Activated CD4-positive, alpha-beta memory T cell treated with anti-CD3 and anti-CD28 coated beads for 36 hours (primary cell): Measurements from ENCODE around the gene SH3PXD2A. TPM values are rescaled to one million over a fixed set of nuclear protein-coding genes. Genes with fewer than 3 reads are reported as not detected.

Experiments
- CTCF ChIA-PET: fragments of 350-600 bp; sonication (Branson Sonifier 250); formaldehyde crosslinking; loops from one replicate; lab custom pipeline; 2021; ENCODE audit warnings: antibody characterized with exemption, inconsistent platforms; lab: Charles Lee
- POLR2A ChIA-PET: fragments of 350-600 bp; sonication (Branson Sonifier 250); formaldehyde crosslinking; loops from one replicate; lab custom pipeline; 2021; ENCODE audit warnings: antibody characterized with exemption; lab: Charles Lee
- DNase-seq: peaks from one replicate; pipeline ENCODE4 v3.0.0-alpha.2; 2020
- H3K27ac Mint-ChIP-seq: one replicate; pipeline ENCODE4 v1.8.0; 2021; ENCODE audit warnings: mixed read lengths
- H3K27me3 Mint-ChIP-seq: one replicate; pipeline ENCODE4 v1.8.0; 2021; ENCODE audit warnings: mixed read lengths
- H3K36me3 Mint-ChIP-seq: one replicate; pipeline ENCODE4 v1.8.0; 2021; ENCODE audit warnings: mixed read lengths
- H3K4me1 Mint-ChIP-seq: one replicate; pipeline ENCODE4 v1.8.0; 2021; ENCODE audit warnings: low read depth, mixed read lengths
- H3K4me3 Mint-ChIP-seq: one replicate; pipeline ENCODE4 v1.8.0; 2021; ENCODE audit warnings: mild to moderate bottlenecking, mixed read lengths
- H3K9me3 Mint-ChIP-seq: one replicate; pipeline ENCODE4 v1.8.0; 2021; ENCODE audit warnings: mixed read lengths
- intact Hi-C: fragments of 100-400 bp; cut with micrococcal nuclease; formaldehyde crosslinking; loops from one replicate; pipeline ENCODE4 v1.15.1; 2023
- total RNA-seq, 2 experiments: library from RNA; stranded (reverse); gene quantifications; one replicate each; pipeline ENCODE4 v1.2.3, GENCODE V29; 2021

The SH3PXD2A gene
- total RNA-seq, 2 experiments from 2014 or later, result 10.0 to 10.3 TPM

DNA sequence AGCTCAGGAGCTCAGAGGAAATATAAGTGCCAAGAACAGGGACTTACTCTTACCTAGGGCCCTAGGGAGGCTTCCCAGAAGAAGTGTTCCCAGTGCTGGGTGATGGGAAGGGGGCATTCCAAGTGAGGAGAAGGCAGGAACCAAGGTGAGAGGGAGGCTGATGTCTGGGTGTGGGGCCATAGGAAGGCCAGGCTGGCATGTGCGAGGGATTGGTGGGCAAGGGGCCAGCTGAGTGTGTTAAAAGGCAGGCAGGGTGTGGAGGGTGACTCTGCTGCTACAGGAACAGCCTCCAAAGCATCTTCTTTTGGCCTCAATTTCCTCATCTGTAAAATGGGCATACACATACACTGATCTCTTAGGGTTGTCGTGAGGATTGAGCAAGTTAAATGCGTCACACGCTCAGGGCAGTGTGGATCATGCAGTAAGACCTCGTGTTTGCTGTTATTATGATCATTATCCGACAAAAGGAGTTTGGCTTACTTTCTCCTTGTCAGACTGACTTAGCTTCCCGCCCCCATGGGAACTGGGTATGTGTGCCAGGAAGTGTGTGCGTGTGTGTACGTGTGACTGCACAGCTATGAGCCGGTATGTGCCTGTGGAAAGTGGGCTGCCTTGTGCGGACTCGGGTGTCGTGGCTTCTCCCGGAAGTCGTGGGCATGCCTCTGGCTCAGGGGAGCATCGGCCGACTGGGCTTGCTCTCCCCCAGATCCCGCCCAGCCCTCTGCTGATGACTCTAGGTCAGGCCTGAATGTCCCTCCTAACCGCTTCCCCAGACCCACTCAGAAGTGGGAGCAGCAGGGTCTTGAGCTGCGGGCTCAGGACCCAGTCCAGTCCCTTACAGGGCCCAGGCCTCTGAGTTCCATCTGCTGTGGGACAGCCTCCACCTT is 302.3 kb downstream of the SH3PXD2A start:
- no peaks in the 10 kb centered on the region for H3K9me3 Mint-ChIP-seq
- ChIA-PET CTCF (interaction anchor here (0.7 to 2.1 kb wide), 4 partner anchors 10 to 40 kb away, joined by 3 to 12 read pairs (median 6); no protein-coding TSS in a partner anchor), POLR2A (no interaction called here)
- no peak overlapping the region for H3K4me3 Mint-ChIP-seq
- peaks cover 16% of the 10 kb centered on the region for H3K4me1 Mint-ChIP-seq
- peaks cover 10% of the 10 kb centered on the region for H3K27me3 Mint-ChIP-seq
- H3K36me3 Mint-ChIP-seq, result no peaks in the 10 kb centered on the region
- no peak overlapping the region for H3K27ac Mint-ChIP-seq
- intact Hi-C loops, result no loop called here
- DNase-seq, result no peak

- H3K9me3 Mint-ChIP-seq, result no peaks in the 10 kb centered on the region
- no peak overlapping the region for H3K27ac Mint-ChIP-seq
- intact Hi-C loops, result no loop called here
- peaks cover 16% of the 10 kb centered on the region for H3K4me1 Mint-ChIP-seq
- POLR2A ChIA-PET, result no interaction called here
- no peak for DNase-seq
- no peak overlapping the region for H3K4me3 Mint-ChIP-seq
- H3K27me3 Mint-ChIP-seq, result peaks cover 9% of the 10 kb centered on the region
- CTCF ChIA-PET, result interaction anchor here (1.3 to 2.1 kb wide), 3 partner anchors 9 to 41 kb away, joined by 3 to 12 read pairs (median 8); no protein-coding TSS in a partner anchor
- H3K36me3 Mint-ChIP-seq, result no peaks in the 10 kb centered on the region
These were observed 303.5 kb downstream of the SH3PXD2A start for GRCh38 chr10:103551619-103552602.

GRCh38 chr10:103550229-103550628 is 305.1 kb downstream of the SH3PXD2A start:
- H3K27ac Mint-ChIP-seq, result no peak overlapping the region
- intact Hi-C loops, result no loop called here

GRCh38 chr10:103549349-103549685 is 306.1 kb downstream of the SH3PXD2A start:
- Mint-ChIP-seq H3K4me1 (peaks cover 10% of the 10 kb centered on the region), H3K36me3 (no peaks in the 10 kb centered on the region), H3K27ac (no peak overlapping the region), H3K9me3 (no peaks in the 10 kb centered on the region), H3K4me3 (no peak overlapping the region), H3K27me3 (peaks cover 3% of the 10 kb centered on the region)
- ChIA-PET CTCF (interaction anchor here (0.9 to 1.4 kb wide), 2 partner anchors 14 to 15 kb away, joined by 3 read pairs; no protein-coding TSS in a partner anchor), POLR2A (no interaction called here)
- intact Hi-C loops, result no loop called here
- no peak for DNase-seq

More at GRCh38 chr10:103550229-103550628, 305.1 kb downstream of the SH3PXD2A start:
- H3K9me3 Mint-ChIP-seq, result no peaks in the 10 kb centered on the region
- H3K4me1 Mint-ChIP-seq, result peaks cover 16% of the 10 kb centered on the region
- no peak overlapping the region for H3K4me3 Mint-ChIP-seq
- ChIA-PET CTCF (interaction anchor here (0.9 kb wide), 1 partner anchor 13 kb away, joined by 3 read pairs; no protein-coding TSS in a partner anchor), POLR2A (no interaction called here)
- H3K27me3 Mint-ChIP-seq, result peaks cover 9% of the 10 kb centered on the region
- no peaks in the 10 kb centered on the region for H3K36me3 Mint-ChIP-seq
- DNase-seq, result no peak

DNA sequence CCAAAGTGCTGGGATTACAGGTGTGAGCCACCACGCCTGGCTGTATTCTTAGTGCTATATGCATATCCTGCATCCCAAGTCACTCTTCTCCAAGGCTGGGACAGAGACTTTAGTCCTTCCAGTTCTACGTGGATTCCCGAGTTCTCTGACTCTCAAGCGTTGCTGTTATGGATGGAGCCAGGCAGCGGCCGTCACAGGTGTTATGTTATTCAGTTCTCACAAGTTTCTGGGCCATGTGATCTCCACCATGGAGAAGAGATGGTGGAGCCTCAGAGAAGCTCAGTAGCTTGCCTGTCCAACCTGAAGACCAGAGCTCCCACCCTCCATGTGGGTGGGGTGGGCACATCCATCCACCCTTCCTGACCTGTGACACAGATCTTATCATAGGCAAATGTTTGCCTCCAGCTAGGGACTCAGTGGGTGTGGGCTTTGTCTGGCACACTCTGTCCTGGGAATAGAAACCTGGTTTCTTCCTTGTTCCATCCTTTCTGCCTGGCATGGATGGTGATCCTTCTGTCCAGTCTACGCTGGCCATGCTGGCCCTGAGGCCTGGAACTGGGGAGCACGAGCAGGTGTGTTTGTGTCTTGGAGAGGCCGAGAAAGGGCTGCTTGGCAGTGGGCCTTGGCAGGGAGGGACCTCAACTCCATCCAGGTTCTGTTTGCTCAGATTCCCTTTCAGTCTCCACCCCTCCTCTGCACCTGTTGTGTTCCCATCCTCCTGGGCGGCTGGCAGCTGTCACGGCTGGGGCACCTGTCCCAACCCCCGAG is 306.6 kb downstream of the SH3PXD2A start:
- POLR2A ChIA-PET, result no interaction called here

DNA sequence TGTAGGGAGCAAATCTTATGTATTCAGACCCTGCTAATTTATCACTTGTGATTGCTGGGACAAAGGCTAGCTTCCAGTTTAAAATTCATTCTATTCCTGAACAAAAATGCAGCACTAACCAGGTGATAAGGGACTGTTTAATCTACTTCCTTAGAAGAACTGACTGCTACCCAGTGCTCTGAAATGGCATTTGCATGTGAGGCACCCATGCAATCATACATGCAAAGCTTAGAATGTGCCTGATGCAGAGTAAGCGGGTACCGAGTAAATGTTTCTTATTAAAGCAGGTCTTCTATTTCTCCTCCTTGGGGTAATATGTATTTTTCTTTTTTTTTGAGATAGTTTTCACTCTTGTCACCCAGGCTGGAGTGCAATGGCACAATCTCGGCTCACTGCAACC is 307.4 kb downstream of the SH3PXD2A start:
- Mint-ChIP-seq H3K9me3 (no peaks in the 10 kb centered on the region), H3K4me3 (no peak overlapping the region), H3K27me3 (no peaks in the 10 kb centered on the region), H3K4me1 (peaks cover 5% of the 10 kb centered on the region), H3K27ac (no peak overlapping the region), H3K36me3 (no peaks in the 10 kb centered on the region)
- intact Hi-C loops, result no loop called here
- ChIA-PET CTCF (interaction anchor here (1.1 to 4.6 kb wide), 2 partner anchors 17 to 67 kb away, joined by 3 to 24 read pairs; no protein-coding TSS in a partner anchor), POLR2A (no interaction called here)
- DNase-seq, result no peak

More for the DNA sequence above, 306.6 kb downstream of the SH3PXD2A start:
- Mint-ChIP-seq H3K36me3 (no peaks in the 10 kb centered on the region), H3K9me3 (no peaks in the 10 kb centered on the region), H3K27ac (no peak overlapping the region), H3K4me1 (peaks cover 4% of the 10 kb centered on the region), H3K27me3 (no peaks in the 10 kb centered on the region), H3K4me3 (no peak overlapping the region)
- CTCF ChIA-PET, result interaction anchor here (1.4 kb wide), 1 partner anchor 16 kb away, joined by 3 read pairs; no protein-coding TSS in a partner anchor
- DNase-seq, result no peak
- intact Hi-C loops, result no loop called here

DNA sequence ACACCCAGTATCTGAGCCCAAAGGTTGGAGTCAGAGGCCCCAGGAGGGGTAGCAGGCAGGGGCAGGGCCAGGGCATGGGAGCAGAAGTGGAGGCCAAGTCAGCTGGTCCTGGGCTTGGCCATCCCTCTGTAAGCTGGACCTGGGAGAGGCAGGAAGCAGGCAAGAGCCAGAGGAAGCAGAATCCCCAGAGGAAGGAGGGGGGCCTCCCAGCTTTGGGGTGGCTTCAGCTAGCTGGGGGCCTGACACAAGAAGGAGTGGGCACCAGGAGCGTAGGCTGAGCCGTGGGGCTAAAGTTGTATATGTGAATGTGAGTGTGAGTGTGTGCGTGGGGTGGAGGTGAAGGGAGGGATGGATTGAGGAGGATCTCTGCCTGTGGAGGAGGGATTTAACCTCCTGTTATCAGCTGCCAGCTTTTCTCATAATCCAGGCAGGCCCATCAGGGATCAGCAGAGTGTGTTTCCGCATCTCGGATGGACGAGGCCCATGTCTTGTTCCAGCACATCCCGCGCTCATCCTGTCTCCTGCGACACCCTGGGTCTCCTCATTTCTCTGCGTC is 307.9 kb downstream of the SH3PXD2A start:
- ChIA-PET POLR2A (no interaction called here), CTCF (interaction anchor here (1.1 to 4.6 kb wide), 2 partner anchors 17 to 66 kb away, joined by 3 to 24 read pairs; no protein-coding TSS in a partner anchor)
- H3K27ac Mint-ChIP-seq, result no peak overlapping the region
- intact Hi-C loops, result no loop called here
- H3K9me3 Mint-ChIP-seq, result no peaks in the 10 kb centered on the region
- no peaks in the 10 kb centered on the region for H3K27me3 Mint-ChIP-seq
- H3K4me3 Mint-ChIP-seq, result no peak overlapping the region
- H3K4me1 Mint-ChIP-seq, result peaks cover 11% of the 10 kb centered on the region
- H3K36me3 Mint-ChIP-seq, result no peaks in the 10 kb centered on the region
- DNase-seq, result no peak

DNA sequence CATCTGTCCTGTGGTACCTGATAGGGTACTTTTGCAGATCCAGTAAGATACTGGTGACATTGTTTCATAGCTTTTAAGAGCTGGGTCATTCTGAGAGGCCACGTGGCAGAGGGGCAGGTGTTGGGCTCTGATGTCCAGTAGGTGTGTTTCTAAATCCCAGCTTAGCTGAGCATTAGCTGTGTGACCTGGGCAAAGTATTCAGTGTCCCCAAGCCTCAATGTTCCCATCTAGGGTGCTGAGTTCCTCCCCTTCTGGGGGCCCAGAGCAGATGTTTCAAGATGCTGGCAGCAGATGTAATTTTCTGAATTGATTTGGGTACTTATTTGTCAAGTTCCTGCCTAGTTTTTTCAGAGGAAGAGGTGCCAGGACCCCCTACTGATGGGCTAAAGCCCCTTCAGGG is 309.0 kb downstream of the SH3PXD2A start:
- Mint-ChIP-seq H3K9me3 (no peaks in the 10 kb centered on the region), H3K4me1 (peaks cover 12% of the 10 kb centered on the region), H3K4me3 (no peak overlapping the region), H3K27ac (no peak overlapping the region), H3K27me3 (no peaks in the 10 kb centered on the region), H3K36me3 (no peaks in the 10 kb centered on the region)
- POLR2A ChIA-PET, result no interaction called here
- CTCF ChIA-PET, result interaction anchor here (0.9 to 4.6 kb wide), 3 partner anchors 17 to 61 kb away, joined by 3 to 24 read pairs (median 4); no protein-coding TSS in a partner anchor
- no peak for DNase-seq
- intact Hi-C loops, result no loop called here

- Mint-ChIP-seq H3K36me3 (no peaks in the 10 kb centered on the region), H3K27me3 (peaks cover 4% of the 10 kb centered on the region), H3K4me1 (peaks cover 12% of the 10 kb centered on the region), H3K4me3 (no peak overlapping the region), H3K27ac (no peak overlapping the region), H3K9me3 (no peaks in the 10 kb centered on the region)
- intact Hi-C loops, result no loop called here
- CTCF ChIA-PET, result interaction anchor here (1.1 to 4.6 kb wide), 3 partner anchors 16 to 140 kb away, joined by 3 to 24 read pairs (median 3); no protein-coding TSS in a partner anchor
- POLR2A ChIA-PET, result no interaction called here
- DNase-seq, result no peak
These were observed 309.6 kb downstream of the SH3PXD2A start for GRCh38 chr10:103545771-103546281.

- POLR2A ChIA-PET, result no interaction called here
- no peak overlapping the region for H3K27ac Mint-ChIP-seq
These were observed 310.0 kb downstream of the SH3PXD2A start for GRCh38 chr10:103545366-103545765.

More at GRCh38 chr10:103545366-103545765, 310.0 kb downstream of the SH3PXD2A start:
- no peak for DNase-seq
- peaks cover 7% of the 10 kb centered on the region for H3K27me3 Mint-ChIP-seq
- H3K36me3 Mint-ChIP-seq, result no peaks in the 10 kb centered on the region
- H3K9me3 Mint-ChIP-seq, result no peaks in the 10 kb centered on the region
- peaks cover 12% of the 10 kb centered on the region for H3K4me1 Mint-ChIP-seq
- intact Hi-C loops, result no loop called here
- H3K4me3 Mint-ChIP-seq, result no peak overlapping the region
- CTCF ChIA-PET, result interaction anchor here (1.1 to 4.6 kb wide), 3 partner anchors 16 to 141 kb away, joined by 3 to 24 read pairs (median 3); no protein-coding TSS in a partner anchor
